ENCODE results near the gene LONP1. TPM values are rescaled to one million over a fixed set of nuclear protein-coding genes. Genes with fewer than 3 reads are reported as not detected.
A peak's percentile ranks its signal among the peaks of the same experiment; 100 is the strongest.

LONP1 gene
- total RNA-seq, 4 donors from 2014 or later: 42.1 to 57.4 (median 47.7) TPM

DNA sequence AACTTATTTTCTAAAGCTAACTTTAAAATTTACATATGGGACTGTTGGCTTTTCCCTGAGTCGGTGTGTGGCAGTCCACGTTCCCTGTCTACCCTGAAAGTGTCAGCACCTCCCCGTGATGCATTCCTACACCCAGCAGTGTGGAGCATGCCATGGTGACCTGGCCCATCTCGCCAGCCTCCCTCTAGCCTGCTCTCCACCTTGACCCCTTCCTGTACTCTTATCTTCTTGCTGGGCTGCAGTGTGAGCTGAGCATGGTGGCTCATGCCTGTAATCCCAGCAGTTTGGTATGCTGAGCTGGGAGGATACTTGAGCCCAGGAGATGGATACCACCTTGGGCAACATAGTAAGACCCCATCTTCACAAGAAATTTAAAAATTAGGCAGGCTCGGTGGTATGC, 65.0 kb downstream of the LONP1 start:
- H3K4me3 ChIP-seq: no peak overlapping the region

DNA sequence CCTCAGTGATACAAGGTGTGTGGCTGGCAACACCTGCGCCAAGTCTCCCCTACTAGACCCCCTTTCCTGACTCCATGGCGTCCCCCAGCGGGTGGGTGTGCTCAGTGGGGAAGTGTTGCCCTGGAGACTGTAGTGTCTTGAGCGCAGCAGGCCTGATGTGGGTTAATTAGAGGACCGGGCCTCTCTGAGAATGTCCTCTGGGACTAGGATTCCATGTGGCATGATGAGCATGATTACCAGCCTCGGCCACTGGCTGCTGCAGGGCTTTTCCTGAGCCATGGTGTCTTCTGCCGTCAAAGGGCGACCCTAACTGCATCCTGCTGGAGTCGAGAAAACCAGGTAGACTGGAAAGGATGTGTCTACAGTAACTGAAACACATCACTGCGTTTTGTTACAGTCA, 67.7 kb downstream of the LONP1 start:
- H3K36me3 ChIP-seq: peaks cover 92% of the 10 kb centered on the region
- H3K4me3 ChIP-seq: no peak overlapping the region
- H3K4me1 ChIP-seq: no peaks in the 10 kb centered on the region
- H3K27ac ChIP-seq: no peak overlapping the region
- H3K27me3 ChIP-seq: no peaks in the 10 kb centered on the region
- TF ChIP-seq POLR2A (IDR thresholded peaks at IDR 0.05) (no peak), CTCF (IDR thresholded peaks at IDR 0.05) (no peak), EP300 (IDR thresholded peaks at IDR 0.05) (no peak), POLR2AphosphoS5 (IDR thresholded peaks at IDR 0.05) (no peak)
- no peaks in the 10 kb centered on the region for H3K9me3 ChIP-seq
- DNase-seq (ENCODE audit: low spot score in 2 of 2): peak in 1 of 2 donors; percentile 48
- WGBS: 90% methylated on average over 10 of the region's 10 CpGs

More for the DNA sequence above, 65.0 kb downstream of the LONP1 start:
- peaks cover 100% of the 10 kb centered on the region for H3K36me3 ChIP-seq
- 94% methylated on average over 5 of the region's 5 CpGs for WGBS
- H3K27ac ChIP-seq: no peak overlapping the region
- no peaks in the 10 kb centered on the region for H3K27me3 ChIP-seq
- H3K4me1 ChIP-seq: no peaks in the 10 kb centered on the region
- peak in 1 of 2 donors; percentile 40 for DNase-seq (ENCODE audit: low spot score in 2 of 2)
- TF ChIP-seq EP300 (IDR thresholded peaks at IDR 0.05) (no peak), POLR2AphosphoS5 (IDR thresholded peaks at IDR 0.05) (no peak), CTCF (IDR thresholded peaks at IDR 0.05) (no peak), POLR2A (IDR thresholded peaks at IDR 0.05) (no peak)
- no peaks in the 10 kb centered on the region for H3K9me3 ChIP-seq

DNA sequence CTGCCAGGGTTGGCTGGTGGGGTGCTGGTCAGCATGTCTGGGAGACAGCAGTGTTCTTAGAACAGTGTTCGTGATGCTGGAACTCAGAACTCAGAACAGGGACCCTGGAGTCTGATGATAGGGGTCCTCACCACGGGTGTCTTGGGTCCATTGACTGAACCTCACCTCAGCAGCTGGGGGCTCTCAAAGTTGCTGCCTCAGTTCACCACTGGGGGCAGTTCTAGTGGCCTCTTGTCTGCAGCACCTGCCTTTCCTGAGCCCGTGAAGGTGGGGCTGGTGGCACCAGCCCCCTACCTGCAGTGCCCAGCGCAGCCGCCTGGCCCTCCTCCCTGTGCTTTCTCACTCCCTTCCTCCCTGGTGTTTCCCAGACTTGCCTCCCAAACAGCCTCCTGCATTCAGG, 68.6 kb downstream of the LONP1 start:
- Histone ChIP-seq H3K27ac (no peak overlapping the region), H3K36me3 (peaks cover 92% of the 10 kb centered on the region), H3K4me3 (no peak overlapping the region), H3K4me1 (no peaks in the 10 kb centered on the region), H3K9me3 (no peaks in the 10 kb centered on the region), H3K27me3 (no peaks in the 10 kb centered on the region)
- no peak for TF ChIP-seq EP300 (IDR thresholded peaks at IDR 0.05)
- 85% methylated on average over 5 of the region's 5 CpGs for WGBS
- peak in 1 of 2 donors; percentile 28 for DNase-seq (ENCODE audit: low spot score in 2 of 2)

GRCh38 chr19:5648464-5648863, 71.5 kb downstream of the LONP1 start:
- Histone ChIP-seq H3K36me3 (peaks cover 92% of the 10 kb centered on the region), H3K4me1 (no peaks in the 10 kb centered on the region), H3K27me3 (no peaks in the 10 kb centered on the region), H3K4me3 (no peak overlapping the region), H3K27ac (no peak overlapping the region), H3K9me3 (no peaks in the 10 kb centered on the region)
- 98% methylated on average over 11 of the region's 11 CpGs for WGBS
- TF ChIP-seq CTCF (IDR thresholded peaks at IDR 0.05): no peak
- no peak for DNase-seq (ENCODE audit: low spot score in 2 of 2)

DNA sequence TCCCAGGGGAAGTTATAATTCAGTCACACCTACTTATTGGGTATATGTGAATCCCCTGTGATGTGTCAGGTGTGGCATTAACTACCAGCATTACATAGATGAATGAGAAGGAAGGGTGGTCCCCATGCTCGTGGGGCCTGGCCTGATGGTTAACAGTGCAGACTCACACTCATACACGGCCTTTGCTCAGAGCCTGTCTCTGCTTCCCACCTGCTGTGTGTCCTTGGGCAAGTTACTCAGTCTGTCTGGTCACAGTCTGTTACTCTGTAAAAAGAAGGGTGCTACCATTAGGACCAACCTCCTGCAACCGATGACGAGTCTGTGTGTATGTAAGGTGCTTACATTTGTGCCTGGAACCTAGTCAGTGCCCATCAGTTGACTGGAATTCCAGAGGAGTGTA, 73.2 kb downstream of the LONP1 start:
- WGBS: 87% methylated on average over 4 of the region's 4 CpGs
- Histone ChIP-seq H3K9me3 (no peaks in the 10 kb centered on the region), H3K27ac (no peak overlapping the region), H3K4me3 (no peak overlapping the region), H3K4me1 (peaks cover 2% of the 10 kb centered on the region), H3K27me3 (no peaks in the 10 kb centered on the region), H3K36me3 (peaks cover 87% of the 10 kb centered on the region)
- DNase-seq (ENCODE audit: low spot score in 2 of 2): peak in 1 of 2 donors; percentile 19
- no peak for TF ChIP-seq CTCF (IDR thresholded peaks at IDR 0.05)
- no peak for TF ChIP-seq EP300 (IDR thresholded peaks at IDR 0.05)
- no peak for TF ChIP-seq POLR2A (IDR thresholded peaks at IDR 0.05)
- TF ChIP-seq POLR2AphosphoS5 (IDR thresholded peaks at IDR 0.05): no peak

DNA sequence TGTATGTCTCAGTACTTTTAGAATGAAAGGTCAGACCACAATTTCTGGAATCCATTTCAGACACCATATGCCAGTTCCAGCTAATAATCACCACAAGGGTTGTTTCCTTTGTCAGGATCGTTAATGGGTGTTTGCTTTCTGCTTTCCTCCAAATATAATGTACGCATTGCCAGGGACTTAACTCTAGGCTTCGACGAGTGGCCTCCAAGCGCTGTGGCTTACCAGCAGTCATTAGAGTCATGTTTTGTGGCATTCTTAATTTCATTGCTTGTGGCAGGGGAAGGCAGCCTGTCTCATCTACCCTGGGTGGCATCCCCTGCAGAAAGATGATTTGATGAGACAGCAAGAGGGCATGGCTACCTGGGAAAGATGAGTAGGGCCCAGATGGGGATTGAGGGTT, 74.5 kb downstream of the LONP1 start:
- TF ChIP-seq EP300 (IDR thresholded peaks at IDR 0.05) (no peak), POLR2AphosphoS5 (IDR thresholded peaks at IDR 0.05) (no peak), CTCF (IDR thresholded peaks at IDR 0.05) (no peak), POLR2A (IDR thresholded peaks at IDR 0.05) (no peak)
- H3K9me3 ChIP-seq: no peaks in the 10 kb centered on the region
- peaks cover 13% of the 10 kb centered on the region for H3K4me1 ChIP-seq
- 84% methylated on average over 5 of the region's 5 CpGs for WGBS
- H3K27me3 ChIP-seq: no peaks in the 10 kb centered on the region
- H3K36me3 ChIP-seq: peaks cover 74% of the 10 kb centered on the region
- peak in 1 of 2 donors; percentile 28 for DNase-seq (ENCODE audit: low spot score in 2 of 2)
- H3K27ac ChIP-seq: no peak overlapping the region
- no peak overlapping the region for H3K4me3 ChIP-seq
